Naive thymus-derived CD4-positive, alpha-beta T cell (primary cell): ENCODE data around the gene TENM4. TPM values are rescaled to one million over a fixed set of nuclear protein-coding genes. Genes with fewer than 3 reads are reported as not detected.

ENCODE experiments used
- ATAC-seq: fragments of 150-1000 bp; cut with Tn5 transposase; 2 replicates; pipeline ENCODE4 v1.10.0; 2021; ENCODE audit warnings: mild to moderate bottlenecking, moderate library complexity
- CTCF ChIA-PET: fragments of 350-600 bp; sonication (Branson Sonifier 250); formaldehyde crosslinking; loops from one replicate; lab custom pipeline; 2021; ENCODE audit warnings: antibody characterized with exemption; lab: Charles Lee
- POLR2A ChIA-PET: fragments of 350-600 bp; sonication (Branson Sonifier 250); formaldehyde crosslinking; loops from one replicate; lab custom pipeline; 2021; ENCODE audit warnings: antibody characterized with exemption, inconsistent platforms; lab: Charles Lee
- DNase-seq, 9 donors: peaks; one replicate each; pipeline versions ENCODE4 v3.0.0 to v3.0.0-alpha.2; 2020 to 2022; ENCODE audit warnings: mixed read lengths in 1 of 9
- H3K27ac ChIP-seq: one replicate; pipeline ENCODE4 v1.7.0; 2013; ENCODE audit warnings: mild to moderate bottlenecking, low read depth, low read length, moderate library complexity
- H3K27me3 ChIP-seq, 2 donors: one replicate each; pipeline ENCODE4 v1.7.0; 2013; ENCODE audit warnings: low read length in 2 of 2, mild to moderate bottlenecking in 2 of 2, moderate library complexity in 2 of 2; ENCODE audit not compliant: control insufficient read depth in 2 of 2, insufficient read depth in 2 of 2
- H3K36me3 ChIP-seq, 3 experiments: 1 replicate in 2 of 3; 2 replicates in 1 of 3; pipeline ENCODE4 v1.7.0; 2013; ENCODE audit warnings: low read length in 3 of 3, mild to moderate bottlenecking in 3 of 3, moderate library complexity in 1 of 3; ENCODE audit not compliant: insufficient read depth in 3 of 3, control insufficient read depth in 2 of 3
- H3K4me1 ChIP-seq, 2 donors: one replicate each; pipeline ENCODE4 v1.7.0; 2013; ENCODE audit warnings: low read length in 2 of 2, mild to moderate bottlenecking in 2 of 2, moderate library complexity in 1 of 2; ENCODE audit not compliant: control insufficient read depth in 2 of 2, insufficient read depth in 2 of 2
- H3K4me3 ChIP-seq: 2 replicates; pipeline ENCODE4 v1.7.0; 2013; ENCODE audit warnings: mild to moderate bottlenecking, low read length
- H3K9me3 ChIP-seq, 3 experiments: 1 replicate in 2 of 3; 2 replicates in 1 of 3; pipeline ENCODE4 v1.7.0; 2013; ENCODE audit warnings: low read length in 3 of 3; ENCODE audit not compliant: control insufficient read depth in 2 of 3
- H3K27ac Mint-ChIP-seq, 9 donors: one replicate each; pipeline ENCODE4 v1.8.0; 2020 to 2022; ENCODE audit warnings: mixed read lengths in 9 of 9, mild to moderate bottlenecking in 8 of 9, moderate library complexity in 5 of 9, inconsistent platforms in 2 of 9
- H3K27me3 Mint-ChIP-seq, 5 donors: one replicate each; pipeline ENCODE4 v1.8.0; 2021 to 2022; ENCODE audit warnings: mixed read lengths in 5 of 5, mild to moderate bottlenecking in 1 of 5
- H3K36me3 Mint-ChIP-seq, 5 donors: one replicate each; pipeline ENCODE4 v1.8.0; 2020 to 2022; ENCODE audit warnings: mixed read lengths in 5 of 5, mild to moderate bottlenecking in 3 of 5, inconsistent platforms in 1 of 5
- H3K4me1 Mint-ChIP-seq, 7 donors: one replicate each; pipeline ENCODE4 v1.8.0; 2020 to 2022; ENCODE audit warnings: mixed read lengths in 7 of 7, mild to moderate bottlenecking in 3 of 7, inconsistent platforms in 1 of 7
- H3K4me3 Mint-ChIP-seq, 10 donors: one replicate each; pipeline ENCODE4 v1.8.0; 2020 to 2022; ENCODE audit warnings: mild to moderate bottlenecking in 10 of 10, mixed read lengths in 10 of 10, moderate library complexity in 6 of 10, inconsistent platforms in 2 of 10
- H3K9me3 Mint-ChIP-seq, 11 donors: one replicate each; pipeline ENCODE4 v1.8.0; 2020 to 2022; ENCODE audit warnings: mixed read lengths in 11 of 11, mild to moderate bottlenecking in 4 of 11, inconsistent platforms in 1 of 11, moderate library complexity in 1 of 11
- intact Hi-C, 2 donors: fragments of 100-400 bp; cut with micrococcal nuclease; formaldehyde crosslinking; loops; one replicate each; pipeline ENCODE4 v1.15.1; 2023
- polyA plus RNA-seq, 2 donors: library from polyadenylated mRNA; unstranded; fragments of 300-500 nt; fragmentation: Illumina TruSeq; gene quantifications; one replicate each; pipeline ENCODE4 v1.2.3, GENCODE V29; 2021
- total RNA-seq, 6 experiments: library from RNA in 5 of 6; stranded (reverse) in 5 of 6; gene quantifications; 1 replicate in 5 of 6; 2 replicates in 1 of 6; pipeline ENCODE4 v1.2.3 and lab custom pipeline; 2021 to 2026

The TENM4 gene
- total and polyA plus RNA-seq, 7 experiments from 2014 or later: 0.32 to 0.47 TPM; not detected in 5

DNA sequence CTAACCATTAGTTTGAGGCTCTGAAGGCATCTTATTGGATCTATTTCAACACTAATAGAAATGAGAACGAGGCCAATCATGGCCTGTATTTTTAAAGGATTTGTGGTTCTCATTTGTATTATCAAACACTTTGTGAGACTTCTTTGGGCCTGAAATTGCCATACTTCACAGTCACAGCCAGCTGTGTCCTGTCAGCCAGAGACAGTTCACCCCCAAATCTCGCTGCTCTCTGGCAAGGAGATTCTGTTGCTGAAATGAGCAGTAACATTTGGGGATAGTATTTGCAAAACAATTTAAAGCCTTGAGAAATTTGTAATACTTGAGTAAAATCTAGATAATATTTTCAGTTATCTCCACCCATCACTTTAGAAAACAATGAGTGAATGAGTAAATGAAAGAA is 26.9 kb upstream of the TENM4 start:
- ATAC-seq (no peak), DNase-seq (no peak)
- no peaks in the 10 kb centered on the region for H3K36me3 Mint-ChIP-seq
- Histone ChIP-seq H3K4me3 (no peak overlapping the region), H3K36me3 (no peaks in the 10 kb centered on the region), H3K9me3 (no peaks in the 10 kb centered on the region), H3K4me1 (no peaks in the 10 kb centered on the region), H3K27ac (no peak overlapping the region), H3K27me3 (no peaks in the 10 kb centered on the region)
- H3K4me3 Mint-ChIP-seq: no peak overlapping the region
- POLR2A ChIA-PET: no interaction called here
- CTCF ChIA-PET: no interaction called here
- H3K27me3 Mint-ChIP-seq: peaks cover 0 to 11% (median 7%) of the 10 kb centered on the region in 5 donors
- H3K4me1 Mint-ChIP-seq: no peaks in the 10 kb centered on the region
- peaks cover 0 to 6% (median 0%) of the 10 kb centered on the region in 11 donors for H3K9me3 Mint-ChIP-seq
- no peak overlapping the region for H3K27ac Mint-ChIP-seq
- intact Hi-C loops: loop anchor here in 1 of 2 donors (5.0 kb wide), 1 partner anchor 300 kb away; no protein-coding TSS in a partner anchor

DNA sequence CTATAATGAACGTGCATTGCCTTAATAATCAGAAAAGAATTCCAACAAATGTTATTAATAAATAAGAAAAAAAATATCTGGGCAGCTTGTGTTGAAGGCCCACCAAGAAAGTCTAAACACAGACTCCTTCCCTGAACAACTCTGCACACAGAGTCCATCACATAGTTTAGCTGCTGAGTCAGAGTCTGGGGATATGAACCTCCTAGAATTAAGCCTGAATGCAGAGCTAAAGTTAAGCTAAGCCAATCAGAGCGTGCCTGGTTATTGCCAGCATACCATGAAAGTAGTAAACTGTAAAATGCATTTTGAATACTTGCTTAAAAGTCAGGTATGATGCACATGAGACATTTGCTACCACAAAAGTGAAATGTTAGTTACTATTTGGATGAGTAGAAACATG is 25.6 kb upstream of the TENM4 start:
- no peak overlapping the region for H3K27ac Mint-ChIP-seq
- ChIA-PET CTCF (no interaction called here), POLR2A (no interaction called here)
- H3K4me1 ChIP-seq: no peaks in the 10 kb centered on the region
- H3K36me3 Mint-ChIP-seq: no peaks in the 10 kb centered on the region
- no peaks in the 10 kb centered on the region for H3K27me3 ChIP-seq
- H3K27me3 Mint-ChIP-seq: peaks cover 0 to 8% (median 4%) of the 10 kb centered on the region in 5 donors
- H3K4me3 Mint-ChIP-seq: no peak overlapping the region
- H3K27ac ChIP-seq: no peak overlapping the region
- no peaks in the 10 kb centered on the region for H3K4me1 Mint-ChIP-seq
- H3K9me3 ChIP-seq: no peaks in the 10 kb centered on the region
- intact Hi-C loops: loop anchor here in 1 of 2 donors (5.0 kb wide), 1 partner anchor 299 kb away; no protein-coding TSS in a partner anchor
- no peaks in the 10 kb centered on the region for H3K36me3 ChIP-seq
- DNase-seq (no peak), ATAC-seq (no peak)
- H3K4me3 ChIP-seq: no peak overlapping the region
- H3K9me3 Mint-ChIP-seq: peaks cover 0 to 6% (median 0%) of the 10 kb centered on the region in 11 donors

DNA sequence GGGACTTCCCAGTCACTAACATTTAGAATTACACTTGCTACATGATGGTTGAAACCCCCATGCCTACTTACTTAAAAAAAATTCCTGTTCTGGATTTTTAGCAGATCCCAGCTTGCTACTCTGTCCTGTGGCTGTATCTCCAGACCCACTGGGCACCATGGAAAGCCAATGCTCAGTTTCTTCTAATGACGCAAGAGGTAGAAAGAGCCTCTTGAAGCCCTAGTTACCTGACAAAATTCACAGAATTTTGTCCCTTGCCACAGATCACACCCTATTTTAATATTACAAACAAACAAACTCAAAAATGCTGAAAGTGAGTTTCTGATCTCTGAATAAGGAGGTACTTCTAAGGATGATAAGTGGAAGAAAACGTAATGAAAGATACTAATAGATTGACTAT is 24.3 kb upstream of the TENM4 start:
- DNase-seq (no peak), ATAC-seq (no peak)
- Histone ChIP-seq H3K27ac (no peak overlapping the region), H3K4me3 (no peak overlapping the region), H3K4me1 (no peaks in the 10 kb centered on the region), H3K9me3 (no peaks in the 10 kb centered on the region), H3K36me3 (no peaks in the 10 kb centered on the region), H3K27me3 (no peaks in the 10 kb centered on the region)
- H3K27ac Mint-ChIP-seq: no peak overlapping the region
- POLR2A ChIA-PET: no interaction called here
- H3K36me3 Mint-ChIP-seq: no peaks in the 10 kb centered on the region
- no peaks in the 10 kb centered on the region for H3K4me1 Mint-ChIP-seq
- H3K27me3 Mint-ChIP-seq: peaks cover 0 to 8% (median 5%) of the 10 kb centered on the region in 5 donors
- intact Hi-C loops: loop anchor here in 1 of 2 donors (5.0 kb wide), 1 partner anchor 298 kb away; no protein-coding TSS in a partner anchor
- H3K4me3 Mint-ChIP-seq: no peak overlapping the region
- CTCF ChIA-PET: no interaction called here
- peaks cover 0 to 6% (median 0%) of the 10 kb centered on the region in 11 donors for H3K9me3 Mint-ChIP-seq

DNA sequence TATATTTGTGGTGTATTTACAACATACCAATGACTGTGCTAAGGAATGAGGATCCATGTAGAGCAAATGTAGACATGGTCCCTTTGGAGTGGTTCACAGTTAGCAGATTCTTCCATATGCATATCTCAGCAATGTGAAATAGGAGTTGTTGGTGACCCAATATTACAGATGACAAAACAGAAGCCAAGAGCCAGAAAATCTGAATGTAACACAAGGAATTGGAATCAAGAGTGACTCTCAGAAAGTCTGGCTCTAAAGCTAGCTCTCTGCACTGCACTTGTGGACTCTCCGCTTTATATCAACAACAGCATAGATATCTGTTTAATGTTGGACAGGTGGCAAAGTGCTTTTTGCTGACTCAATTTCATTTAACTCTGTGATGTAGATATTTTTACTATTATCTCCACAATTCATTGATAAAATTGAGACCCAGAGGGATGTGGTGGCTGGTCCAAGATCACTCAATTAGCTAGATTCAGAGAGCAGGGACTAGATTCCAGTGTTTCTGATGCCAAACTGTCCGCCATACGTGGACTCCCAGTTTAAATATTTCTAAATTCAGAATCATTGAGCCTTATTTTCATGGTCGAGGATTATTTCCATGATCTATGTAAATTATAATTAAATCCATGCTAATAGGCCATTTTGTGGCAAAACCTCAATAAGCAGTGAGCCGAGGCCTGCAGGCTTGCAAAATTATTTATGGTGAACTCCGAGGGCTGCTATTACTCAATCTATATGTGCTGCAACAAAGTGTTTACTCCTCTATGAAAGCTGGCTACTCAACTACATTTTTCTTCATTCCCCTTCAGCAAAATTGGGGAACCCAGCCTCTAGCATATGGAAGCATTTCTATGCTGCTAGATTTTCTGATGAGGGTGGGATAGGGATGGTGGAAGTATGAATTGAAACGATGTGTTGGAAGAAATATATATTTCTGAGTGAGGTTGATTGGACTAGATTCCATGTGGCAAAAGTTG is 21.1 kb upstream of the TENM4 start:
- no peaks in the 10 kb centered on the region for H3K9me3 ChIP-seq
- ChIA-PET POLR2A (no interaction called here), CTCF (no interaction called here)

DNA sequence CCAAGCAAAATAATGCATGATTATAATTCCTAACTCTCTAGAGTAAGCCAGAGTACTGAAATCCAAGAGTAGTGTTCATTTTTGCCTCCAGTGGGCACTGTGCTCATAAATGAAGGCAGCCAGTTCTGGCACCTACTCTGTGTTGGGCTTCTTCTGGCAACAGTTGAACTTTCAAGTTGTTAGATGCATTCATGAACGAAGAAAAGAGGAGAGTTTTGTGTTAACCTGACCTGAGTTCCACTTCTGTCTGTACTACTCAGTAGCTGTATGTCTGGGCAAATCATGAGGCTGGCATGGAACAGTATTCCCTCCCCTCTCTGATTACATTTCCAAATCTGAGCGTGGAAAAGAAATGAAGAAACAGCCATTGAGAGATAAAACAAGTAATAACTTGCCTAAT is 20.3 kb upstream of the TENM4 start:
- H3K4me1 ChIP-seq: no peaks in the 10 kb centered on the region
- H3K9me3 Mint-ChIP-seq: peaks cover 0 to 6% (median 0%) of the 10 kb centered on the region in 11 donors
- no peak overlapping the region for H3K4me3 ChIP-seq
- ATAC-seq: no peak
- POLR2A ChIA-PET: no interaction called here
- no peaks in the 10 kb centered on the region for H3K36me3 Mint-ChIP-seq
- intact Hi-C loops: no loop called here
- H3K9me3 ChIP-seq: no peaks in the 10 kb centered on the region
- no peak overlapping the region for H3K4me3 Mint-ChIP-seq
- H3K36me3 ChIP-seq: no peaks in the 10 kb centered on the region
- no peaks in the 10 kb centered on the region for H3K4me1 Mint-ChIP-seq
- peaks cover 0 to 12% (median 4%) of the 10 kb centered on the region in 5 donors for H3K27me3 Mint-ChIP-seq
- H3K27me3 ChIP-seq: no peaks in the 10 kb centered on the region
- no peak overlapping the region for H3K27ac Mint-ChIP-seq
- CTCF ChIA-PET: no interaction called here
- no peak for DNase-seq
- no peak overlapping the region for H3K27ac ChIP-seq

More for the DNA sequence above, 21.1 kb upstream of the TENM4 start:
- no peak overlapping the region for H3K27ac ChIP-seq
- ATAC-seq (no peak), DNase-seq (no peak)
- peaks cover 0 to 6% (median 0%) of the 10 kb centered on the region in 11 donors for H3K9me3 Mint-ChIP-seq
- no peak overlapping the region for H3K4me3 Mint-ChIP-seq
- no peaks in the 10 kb centered on the region for H3K36me3 Mint-ChIP-seq
- no peaks in the 10 kb centered on the region for H3K36me3 ChIP-seq
- H3K4me1 Mint-ChIP-seq: no peaks in the 10 kb centered on the region
- no peaks in the 10 kb centered on the region for H3K4me1 ChIP-seq
- intact Hi-C loops: no loop called here
- H3K27me3 ChIP-seq: no peaks in the 10 kb centered on the region
- H3K27ac Mint-ChIP-seq: no peak overlapping the region
- no peak overlapping the region for H3K4me3 ChIP-seq
- peaks cover 0 to 7% (median 4%) of the 10 kb centered on the region in 5 donors for H3K27me3 Mint-ChIP-seq

DNA sequence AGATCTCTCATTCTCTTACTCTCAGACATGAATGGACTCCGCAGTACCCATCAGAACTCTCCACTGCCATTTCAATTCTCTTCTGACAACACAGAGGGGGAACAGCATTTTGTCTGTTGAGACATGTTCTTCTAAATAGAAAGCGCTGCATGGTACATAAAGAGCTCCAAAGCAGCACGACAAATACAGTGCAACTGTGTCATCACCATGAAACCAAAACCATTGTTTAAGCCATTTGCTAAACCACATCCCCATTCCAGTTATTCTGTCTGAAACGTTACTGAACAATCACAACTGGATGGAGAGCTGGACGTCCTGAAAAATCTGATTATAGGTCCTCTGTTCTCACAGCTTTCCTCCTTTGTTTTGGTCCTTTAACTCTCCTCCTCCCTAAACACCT is 17.9 kb upstream of the TENM4 start:
- no peaks in the 10 kb centered on the region for H3K36me3 ChIP-seq
- H3K4me3 ChIP-seq: no peak overlapping the region
- Mint-ChIP-seq H3K4me3 (no peak overlapping the region), H3K27me3 (peaks cover 4 to 20% (median 7%) of the 10 kb centered on the region in 5 donors), H3K36me3 (no peaks in the 10 kb centered on the region), H3K9me3 (peaks cover 0 to 4% (median 0%) of the 10 kb centered on the region in 11 donors), H3K27ac (no peak overlapping the region), H3K4me1 (no peaks in the 10 kb centered on the region)
- no peak for DNase-seq
- intact Hi-C loops: no loop called here
- H3K9me3 ChIP-seq: no peaks in the 10 kb centered on the region
- ChIA-PET POLR2A (no interaction called here), CTCF (no interaction called here)
- H3K27me3 ChIP-seq: no peaks in the 10 kb centered on the region
- H3K4me1 ChIP-seq: no peaks in the 10 kb centered on the region
- no peak for ATAC-seq
- no peak overlapping the region for H3K27ac ChIP-seq
